Esophagus muscularis mucosa (tissue), 4 donors: Measurements from ENCODE around the gene FAM53A. TPM values are rescaled to one million over a fixed set of nuclear protein-coding genes. Genes with fewer than 3 reads are reported as not detected.

Source experiments
- DNase-seq: peaks from one replicate; pipeline ENCODE4 v3.0.0-alpha.2; 2017; ENCODE audit errors: extremely low spot score
- H3K27ac ChIP-seq, 4 donors: fragments of 200-600 bp; sonication (generic); replicated peaks in 1 of 4; 1 replicate in 3 of 4; 2 replicates in 1 of 4; pipeline ENCODE4 v1.5.1; 2016 to 2019; ENCODE audit warnings: mild to moderate bottlenecking in 1 of 4
- H3K27me3 ChIP-seq, 4 donors: fragments of 200-600 bp; sonication (generic); one replicate each; pipeline versions ENCODE4 v1.5.1 to v1.6.0; 2016 to 2019
- H3K36me3 ChIP-seq, 4 donors: fragments of 200-600 bp; sonication (generic); one replicate each; pipeline ENCODE4 v1.5.1; 2016 to 2019
- H3K4me1 ChIP-seq, 4 donors: fragments of 200-600 bp; sonication (generic); one replicate each; pipeline ENCODE4 v1.5.1; 2016 to 2019
- H3K4me3 ChIP-seq, 4 donors: fragments of 200-600 bp; sonication (generic); 1 replicate in 2 of 4; 2 replicates in 2 of 4; pipeline ENCODE4 v1.5.1; 2016 to 2019; ENCODE audit warnings: mild to moderate bottlenecking in 4 of 4, moderate library complexity in 1 of 4
- H3K9me3 ChIP-seq, 4 donors: fragments of 200-600 bp; sonication (generic); 1 replicate in 3 of 4; 2 replicates in 1 of 4; pipeline ENCODE4 v1.5.1; 2016 to 2019
- CTCF ChIP-seq, 3 experiments: fragments of 200-600 bp in 2 of 3; fragments of 450-650 bp in 1 of 3; sonication (generic) in 2 of 3; IDR thresholded peaks; one replicate each; pipeline ENCODE4 v1.5.1; 2017 to 2019; ENCODE audit warnings: antibody characterized with exemption in 3 of 3, mild to moderate bottlenecking in 2 of 3, moderate library complexity in 1 of 3
- EP300 ChIP-seq: sonication (generic); formaldehyde crosslinking; IDR thresholded peaks from one replicate; pipeline ENCODE4 v1.6.1; 2017; ENCODE audit warnings: antibody characterized with exemption
- POLR2A ChIP-seq: fragments of 450-650 bp; IDR thresholded peaks from one replicate; pipeline ENCODE4 v1.6.1; 2017; ENCODE audit warnings: antibody characterized with exemption, moderate library complexity, mild to moderate bottlenecking, low read depth
- POLR2AphosphoS5 ChIP-seq, 2 donors: sonication (generic); formaldehyde crosslinking; IDR thresholded peaks; one replicate each; pipeline ENCODE4 v1.6.1; 2017; ENCODE audit warnings: antibody characterized with exemption in 2 of 2
- WGBS: methylation state at CpG from one replicate; pipeline ENCODE4 v1.1.5; 2018; 5-methylcytosine and 5-hydroxymethylcytosine counted together
- intact Hi-C: fragments of 100-400 bp; cut with DNase I; formaldehyde crosslinking; loops from one replicate; pipeline ENCODE4 v1.15.1; 2023
- total RNA-seq, 4 donors: library from RNA; depleted of rRNA; stranded (reverse); fragments of >200 nt; gene quantifications; one replicate each; pipeline versions ENCODE4 v1.1.0 to v1.2.1, GENCODE V29; 2016

The FAM53A gene
- total RNA-seq, 4 donors from 2014 or later = 5.2 to 13.3 (median 8.9) TPM

- intact Hi-C loops = no loop called here
- H3K27ac ChIP-seq = no peak overlapping the region
- WGBS = 90% methylated on average over 3 of the region's 10 CpGs
Measured at GRCh38 chr4:1638272-1638598, 45.9 kb downstream of the FAM53A start.

GRCh38 chr4:1637580-1638271, 46.4 kb downstream of the FAM53A start:
- Histone ChIP-seq H3K4me3 (no peak overlapping the region), H3K9me3 (peaks cover 0 to 14% (median 4%) of the 10 kb centered on the region in 4 donors), H3K27me3 (peaks cover 0 to 18% (median 0%) of the 10 kb centered on the region in 4 donors), H3K27ac (no peak overlapping the region), H3K4me1 (no peaks in the 10 kb centered on the region), H3K36me3 (no peaks in the 10 kb centered on the region)
- 75% methylated on average over 8 of the region's 12 CpGs for WGBS
- DNase-seq = no peak
- no peak for TF ChIP-seq EP300
- TF ChIP-seq POLR2A = no peak
- no peak for TF ChIP-seq CTCF (IDR thresholded peaks at IDR 0.05)
- TF ChIP-seq POLR2AphosphoS5 (IDR thresholded peaks at IDR 0.05) = no peak
- intact Hi-C loops = no loop called here

More at GRCh38 chr4:1638272-1638598, 45.9 kb downstream of the FAM53A start:
- H3K9me3 ChIP-seq = peaks cover 0 to 14% (median 4%) of the 10 kb centered on the region in 4 donors
- H3K36me3 ChIP-seq = no peaks in the 10 kb centered on the region
- no peak for DNase-seq
- H3K27me3 ChIP-seq = peaks cover 0 to 18% (median 0%) of the 10 kb centered on the region in 4 donors
- no peaks in the 10 kb centered on the region for H3K4me1 ChIP-seq
- no peak overlapping the region for H3K4me3 ChIP-seq
- TF ChIP-seq POLR2A = no peak

GRCh38 chr4:1636490-1637211, 47.5 kb downstream of the FAM53A start:
- no peak overlapping the region for H3K27ac ChIP-seq
- no peaks in the 10 kb centered on the region for H3K4me1 ChIP-seq
- peaks cover 0 to 18% (median 0%) of the 10 kb centered on the region in 4 donors for H3K27me3 ChIP-seq
- intact Hi-C loops = no loop called here
- WGBS = 93% methylated on average over 17 of the region's 30 CpGs
- no peak overlapping the region for H3K4me3 ChIP-seq
- TF ChIP-seq POLR2AphosphoS5 (IDR thresholded peaks at IDR 0.05) (no peak), POLR2A (no peak), EP300 (no peak), CTCF (IDR thresholded peaks at IDR 0.05) (no peak)
- no peaks in the 10 kb centered on the region for H3K36me3 ChIP-seq
- H3K9me3 ChIP-seq = peaks cover 0 to 14% (median 4%) of the 10 kb centered on the region in 4 donors
- DNase-seq = no peak

GRCh38 chr4:1635464-1635863, 48.6 kb downstream of the FAM53A start:
- 96% methylated on average over 7 of the region's 7 CpGs for WGBS
- no peak for TF ChIP-seq POLR2A
- TF ChIP-seq EP300 = no peak
- no peak for TF ChIP-seq POLR2AphosphoS5 (IDR thresholded peaks at IDR 0.05)
- TF ChIP-seq CTCF (IDR thresholded peaks at IDR 0.05) = no peak
- Histone ChIP-seq H3K4me1 (no peaks in the 10 kb centered on the region), H3K4me3 (no peak overlapping the region), H3K27me3 (peaks cover 0 to 18% (median 0%) of the 10 kb centered on the region in 4 donors), H3K9me3 (peaks cover 0 to 14% (median 4%) of the 10 kb centered on the region in 4 donors), H3K27ac (no peak overlapping the region), H3K36me3 (no peaks in the 10 kb centered on the region)
- intact Hi-C loops = no loop called here
- no peak for DNase-seq

- no peak for TF ChIP-seq POLR2A
- TF ChIP-seq POLR2AphosphoS5 (IDR thresholded peaks at IDR 0.05) = no peak
- TF ChIP-seq EP300 = no peak
- TF ChIP-seq CTCF (IDR thresholded peaks at IDR 0.05) = no peak
- WGBS = 52% methylated on average over 4 of the region's 7 CpGs
- Histone ChIP-seq H3K4me1 (peaks cover 0 to 5% (median 3%) of the 10 kb centered on the region in 4 donors), H3K36me3 (no peaks in the 10 kb centered on the region), H3K9me3 (peaks cover 0 to 14% (median 4%) of the 10 kb centered on the region in 4 donors), H3K27ac (no peak overlapping the region), H3K27me3 (peaks cover 0 to 18% (median 0%) of the 10 kb centered on the region in 4 donors), H3K4me3 (no peak overlapping the region)
- intact Hi-C loops = no loop called here
- DNase-seq = no peak
Measured at GRCh38 chr4:1633993-1634392, 50.1 kb downstream of the FAM53A start.
